SH-SY5Y (cell line): ENCODE data around the gene CCL22.

Source experiments
- GATA2 ChIP-seq: IDR thresholded peaks from 2 replicates; pipeline ENCODE4 v1.6.1; 2011; ENCODE audit warnings: mild to moderate bottlenecking, low read depth, low read length
- GATA3 ChIP-seq: IDR thresholded peaks from 2 replicates; pipeline ENCODE4 v1.6.1; 2011; ENCODE audit warnings: low read depth, mild to moderate bottlenecking, low read length, moderate library complexity

DNA sequence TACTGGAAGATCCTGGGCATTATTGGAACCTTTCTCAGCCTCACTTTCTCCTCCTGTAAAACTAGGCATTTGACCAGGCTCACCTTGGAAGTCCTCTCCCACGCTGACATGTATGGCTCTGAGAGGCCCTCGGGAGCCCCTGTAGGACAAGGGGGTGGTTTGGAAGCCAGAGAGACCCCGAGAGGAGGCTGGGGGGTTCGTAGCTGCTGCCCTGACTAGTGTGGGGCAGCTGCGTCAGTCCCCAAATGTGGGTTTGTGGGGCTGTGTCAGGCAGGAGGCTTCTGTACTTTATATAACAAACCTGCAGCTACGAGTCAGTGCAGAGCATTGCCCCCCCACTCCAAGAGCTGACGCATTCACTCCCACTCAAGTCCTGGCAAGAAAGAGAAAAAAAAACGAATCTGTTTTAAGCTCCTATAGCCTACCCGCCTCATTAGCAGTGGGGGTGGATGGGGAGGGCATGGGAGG is 15.5 kb downstream of the CCL22 start:
- TF ChIP-seq GATA2: no peak
- no peak for TF ChIP-seq GATA3
